Measurements from ENCODE around the gene BCL10. TPM values are rescaled to one million over a fixed set of nuclear protein-coding genes. Genes with fewer than 3 reads are reported as not detected.
A peak's percentile ranks its signal among the peaks of the same experiment; 100 is the strongest.

BCL10 gene
- polyA plus RNA-seq, 1 donor from 2014 or later = 17.3 TPM

DNA sequence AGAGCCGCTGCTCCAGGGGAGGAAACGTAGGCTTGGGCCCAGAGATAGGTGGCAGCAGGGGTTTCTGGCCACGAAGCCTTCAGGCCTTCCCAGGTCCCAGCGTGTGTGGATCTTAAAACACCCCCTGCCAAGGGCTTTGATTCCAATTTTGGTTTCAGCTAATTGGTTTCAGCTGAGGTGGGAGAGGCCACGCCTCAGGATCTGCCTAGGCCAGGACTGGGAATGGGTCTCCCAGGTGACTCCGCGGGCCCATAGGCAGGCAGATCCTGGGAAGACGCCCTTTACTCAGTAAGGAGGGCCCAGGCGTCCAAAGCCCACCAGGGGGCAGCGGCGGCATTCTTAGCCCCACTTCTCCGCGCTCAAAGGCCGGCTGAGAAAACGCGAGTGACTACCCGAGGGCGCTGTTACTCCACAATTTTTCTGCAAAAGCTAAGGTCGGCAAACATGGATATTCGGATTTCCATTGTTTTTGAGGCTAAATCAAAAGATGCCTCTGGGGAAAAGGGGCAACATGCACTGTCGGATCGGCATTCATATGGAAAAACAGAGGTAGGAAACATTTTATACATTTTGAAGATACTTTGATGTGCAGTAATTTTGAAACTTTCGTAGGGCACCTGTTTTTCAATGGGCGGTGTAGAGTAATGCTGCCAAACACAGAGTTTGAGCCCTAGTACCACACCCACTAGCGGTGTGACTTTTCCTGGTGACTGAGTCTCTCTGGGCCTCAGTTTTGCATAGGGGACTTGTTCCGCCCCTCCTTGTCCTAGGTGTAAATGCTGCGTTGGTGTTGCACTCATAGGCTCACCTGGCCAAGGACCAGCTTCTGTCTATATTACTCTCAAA is 31.8 kb upstream of the BCL10 start:
- no peak overlapping the region for H3K9ac ChIP-seq (ENCODE audit: low read length)
- H3K79me2 ChIP-seq (replicated peaks; ENCODE audit: insufficient read depth, low read length) = no peaks in the 10 kb centered on the region
- no peaks in the 10 kb centered on the region for H4K20me1 ChIP-seq (ENCODE audit: insufficient read depth)
- no peaks in the 10 kb centered on the region for H3F3A ChIP-seq (ENCODE audit: insufficient read depth, low read length, poor library complexity, severe bottlenecking)
- TF ChIP-seq RAD21 (conservative IDR thresholded peaks at IDR 0.05) (peak; percentile 96), SMC3 (conservative IDR thresholded peaks at IDR 0.05; ENCODE audit: poor library complexity) (peak; percentile 96), EZH2 (IDR thresholded peaks at IDR 0.05; ENCODE audit: borderline replicate concordance, insufficient read depth, low read length, poor library complexity, severe bottlenecking) (no peak)
- TF ChIP-seq, protein P1, sequence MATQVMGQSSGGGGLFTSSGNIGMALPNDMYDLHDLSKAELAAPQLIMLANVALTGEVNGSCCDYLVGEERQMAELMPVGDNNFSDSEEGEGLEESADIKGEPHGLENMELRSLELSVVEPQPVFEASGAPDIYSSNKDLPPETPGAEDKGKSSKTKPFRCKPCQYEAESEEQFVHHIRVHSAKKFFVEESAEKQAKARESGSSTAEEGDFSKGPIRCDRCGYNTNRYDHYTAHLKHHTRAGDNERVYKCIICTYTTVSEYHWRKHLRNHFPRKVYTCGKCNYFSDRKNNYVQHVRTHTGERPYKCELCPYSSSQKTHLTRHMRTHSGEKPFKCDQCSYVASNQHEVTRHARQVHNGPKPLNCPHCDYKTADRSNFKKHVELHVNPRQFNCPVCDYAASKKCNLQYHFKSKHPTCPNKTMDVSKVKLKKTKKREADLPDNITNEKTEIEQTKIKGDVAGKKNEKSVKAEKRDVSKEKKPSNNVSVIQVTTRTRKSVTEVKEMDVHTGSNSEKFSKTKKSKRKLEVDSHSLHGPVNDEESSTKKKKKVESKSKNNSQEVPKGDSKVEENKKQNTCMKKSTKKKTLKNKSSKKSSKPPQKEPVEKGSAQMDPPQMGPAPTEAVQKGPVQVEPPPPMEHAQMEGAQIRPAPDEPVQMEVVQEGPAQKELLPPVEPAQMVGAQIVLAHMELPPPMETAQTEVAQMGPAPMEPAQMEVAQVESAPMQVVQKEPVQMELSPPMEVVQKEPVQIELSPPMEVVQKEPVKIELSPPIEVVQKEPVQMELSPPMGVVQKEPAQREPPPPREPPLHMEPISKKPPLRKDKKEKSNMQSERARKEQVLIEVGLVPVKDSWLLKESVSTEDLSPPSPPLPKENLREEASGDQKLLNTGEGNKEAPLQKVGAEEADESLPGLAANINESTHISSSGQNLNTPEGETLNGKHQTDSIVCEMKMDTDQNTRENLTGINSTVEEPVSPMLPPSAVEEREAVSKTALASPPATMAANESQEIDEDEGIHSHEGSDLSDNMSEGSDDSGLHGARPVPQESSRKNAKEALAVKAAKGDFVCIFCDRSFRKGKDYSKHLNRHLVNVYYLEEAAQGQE (IDR thresholded peaks at IDR 0.05; ENCODE audit: borderline replicate concordance) = no peak
- TF ChIP-seq, protein P2, sequence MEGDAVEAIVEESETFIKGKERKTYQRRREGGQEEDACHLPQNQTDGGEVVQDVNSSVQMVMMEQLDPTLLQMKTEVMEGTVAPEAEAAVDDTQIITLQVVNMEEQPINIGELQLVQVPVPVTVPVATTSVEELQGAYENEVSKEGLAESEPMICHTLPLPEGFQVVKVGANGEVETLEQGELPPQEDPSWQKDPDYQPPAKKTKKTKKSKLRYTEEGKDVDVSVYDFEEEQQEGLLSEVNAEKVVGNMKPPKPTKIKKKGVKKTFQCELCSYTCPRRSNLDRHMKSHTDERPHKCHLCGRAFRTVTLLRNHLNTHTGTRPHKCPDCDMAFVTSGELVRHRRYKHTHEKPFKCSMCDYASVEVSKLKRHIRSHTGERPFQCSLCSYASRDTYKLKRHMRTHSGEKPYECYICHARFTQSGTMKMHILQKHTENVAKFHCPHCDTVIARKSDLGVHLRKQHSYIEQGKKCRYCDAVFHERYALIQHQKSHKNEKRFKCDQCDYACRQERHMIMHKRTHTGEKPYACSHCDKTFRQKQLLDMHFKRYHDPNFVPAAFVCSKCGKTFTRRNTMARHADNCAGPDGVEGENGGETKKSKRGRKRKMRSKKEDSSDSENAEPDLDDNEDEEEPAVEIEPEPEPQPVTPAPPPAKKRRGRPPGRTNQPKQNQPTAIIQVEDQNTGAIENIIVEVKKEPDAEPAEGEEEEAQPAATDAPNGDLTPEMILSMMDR (IDR thresholded peaks at IDR 0.05; ENCODE audit: poor library complexity, severe bottlenecking) = peak; percentile 97
- H3K27me3 ChIP-seq (ENCODE audit: insufficient read depth, low read depth, low read length) = no peaks in the 10 kb centered on the region
- H3K9me2 ChIP-seq (ENCODE audit: insufficient read depth, low read length) = no peaks in the 10 kb centered on the region
- H2AFZ ChIP-seq (ENCODE audit: low read depth, low read length) = no peak overlapping the region
- H3K27ac ChIP-seq (ENCODE audit: low read length) = no peak overlapping the region
- no peaks in the 10 kb centered on the region for H3K9me3 ChIP-seq (ENCODE audit: low read length)
- no peak overlapping the region for H3K4me2 ChIP-seq (ENCODE audit: low read length)
- H3K36me3 ChIP-seq (ENCODE audit: insufficient read depth, low read length) = no peaks in the 10 kb centered on the region
- no peak overlapping the region for H3K4me3 ChIP-seq (ENCODE audit: low read length)

DNA sequence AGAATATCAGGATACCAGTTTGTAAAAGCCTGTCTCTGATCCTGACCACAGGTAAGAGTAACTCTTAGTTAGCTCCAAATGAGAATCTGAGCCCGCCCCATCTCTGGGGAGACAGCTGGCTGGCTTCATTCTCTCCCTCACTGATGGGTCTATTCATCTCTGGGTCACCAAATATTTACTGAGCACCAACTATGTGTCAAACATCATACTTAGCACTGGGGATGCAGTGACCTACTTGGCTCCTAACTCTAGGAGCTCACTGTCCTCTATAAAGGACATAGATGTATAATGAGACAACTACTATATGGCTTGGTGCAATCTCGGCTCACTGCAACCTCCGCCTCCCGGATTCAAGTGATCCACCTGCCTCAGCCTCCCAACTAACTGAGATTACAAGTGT is 29.8 kb upstream of the BCL10 start:
- Histone ChIP-seq H3K4me3 (ENCODE audit: low read length) (no peak overlapping the region), H4K20me1 (ENCODE audit: insufficient read depth) (no peaks in the 10 kb centered on the region), H3K9me3 (ENCODE audit: low read length) (no peaks in the 10 kb centered on the region), H3F3A (ENCODE audit: insufficient read depth, low read length, poor library complexity, severe bottlenecking) (no peaks in the 10 kb centered on the region), H3K36me3 (ENCODE audit: insufficient read depth, low read length) (no peaks in the 10 kb centered on the region), H3K9ac (ENCODE audit: low read length) (no peak overlapping the region), H3K27ac (ENCODE audit: low read length) (no peak overlapping the region), H3K9me2 (ENCODE audit: insufficient read depth, low read length) (no peaks in the 10 kb centered on the region), H2AFZ (ENCODE audit: low read depth, low read length) (no peak overlapping the region), H3K79me2 (replicated peaks; ENCODE audit: insufficient read depth, low read length) (no peaks in the 10 kb centered on the region), H3K4me2 (ENCODE audit: low read length) (no peak overlapping the region), H3K27me3 (ENCODE audit: insufficient read depth, low read depth, low read length) (no peaks in the 10 kb centered on the region)
- no peak for TF ChIP-seq TAF1 (IDR thresholded peaks at IDR 0.05; ENCODE audit: low read depth)
- TF ChIP-seq EZH2 (IDR thresholded peaks at IDR 0.05; ENCODE audit: borderline replicate concordance, insufficient read depth, low read length, poor library complexity, severe bottlenecking) = no peak
- no peak for TF ChIP-seq EP300 (conservative IDR thresholded peaks at IDR 0.05; ENCODE audit: poor library complexity, severe bottlenecking)
- TF ChIP-seq SMC3 (conservative IDR thresholded peaks at IDR 0.05; ENCODE audit: poor library complexity) = no peak
- TF ChIP-seq, protein P1 (IDR thresholded peaks at IDR 0.05; ENCODE audit: borderline replicate concordance) = no peak
- TF ChIP-seq POLR2AphosphoS5 (IDR thresholded peaks at IDR 0.05) = no peak
- TF ChIP-seq, protein P2 (IDR thresholded peaks at IDR 0.05; ENCODE audit: poor library complexity, severe bottlenecking) = no peak
- no peak for TF ChIP-seq RAD21 (conservative IDR thresholded peaks at IDR 0.05)
- no peak for TF ChIP-seq MXI1 (conservative IDR thresholded peaks at IDR 0.05; ENCODE audit: poor library complexity, severe bottlenecking)
